Activated CD8-positive, alpha-beta T cell treated with anti-CD3 and anti-CD28 coated beads, Interleukin-2, amount 10 ng/mL, durations not matched to agents 7 days and 5 days (primary cell): ENCODE results near the gene AMPH. TPM values are rescaled to one million over a fixed set of nuclear protein-coding genes. Genes with fewer than 3 reads are reported as not detected.
"Not testable (repeated sequence)": the region's sequence is repeated elsewhere in the genome, so short reads cannot be mapped to it uniquely, and the experiment has no call there.

Source experiments
- ATAC-seq: fragments of 150-1000 bp; cut with Tn5 transposase; one replicate; pipeline ENCODE4 v1.10.0; 2021; ENCODE audit warnings: moderate library complexity
- CTCF ChIA-PET: fragments of 350-600 bp; sonication (Branson Sonifier 250); formaldehyde crosslinking; loops from one replicate; lab custom pipeline; 2021; ENCODE audit warnings: antibody characterized with exemption; lab: Charles Lee
- POLR2A ChIA-PET: fragments of 350-600 bp; sonication (Branson Sonifier 250); formaldehyde crosslinking; loops from one replicate; lab custom pipeline; 2021; ENCODE audit warnings: antibody characterized with exemption; lab: Charles Lee
- DNase-seq: peaks from one replicate; pipeline ENCODE4 v3.0.0-alpha.2; 2020
- H3K27ac Mint-ChIP-seq: one replicate; pipeline ENCODE4 v1.8.0; 2021; ENCODE audit warnings: mild to moderate bottlenecking, mixed read lengths
- H3K27me3 Mint-ChIP-seq: one replicate; pipeline ENCODE4 v1.8.0; 2021; ENCODE audit warnings: low read depth, mixed read lengths
- H3K36me3 Mint-ChIP-seq: one replicate; pipeline ENCODE4 v1.8.0; 2021; ENCODE audit warnings: low read depth, mixed read lengths
- H3K4me1 Mint-ChIP-seq: one replicate; pipeline ENCODE4 v1.8.0; 2021; ENCODE audit warnings: low read depth, mixed read lengths
- H3K4me3 Mint-ChIP-seq: one replicate; pipeline ENCODE4 v1.8.0; 2021; ENCODE audit warnings: mild to moderate bottlenecking, mixed read lengths
- H3K9me3 Mint-ChIP-seq: one replicate; pipeline ENCODE4 v1.8.0; 2022; ENCODE audit warnings: mixed read lengths; ENCODE audit not compliant: insufficient read depth
- total RNA-seq, 2 experiments: library from RNA; stranded (reverse); gene quantifications; one replicate each; pipeline ENCODE4 v1.2.3, GENCODE V29; 2021

The AMPH gene
- total RNA-seq, 2 experiments from 2014 or later: not detected

GRCh38 chr7:38411404-38411803 lies 219.8 kb downstream of the AMPH start:
- H3K27ac Mint-ChIP-seq: no peak overlapping the region
- DNase-seq (no peak), ATAC-seq (no peak)
- H3K27me3 Mint-ChIP-seq: no peaks in the 10 kb centered on the region
- ChIA-PET CTCF (interaction anchor here (1.3 to 2.1 kb wide), 3 partner anchors 12 to 248 kb away, joined by 3 to 15 read pairs (median 3); no protein-coding TSS in a partner anchor), POLR2A (no interaction called here)
- H3K4me1 Mint-ChIP-seq: peaks cover 18% of the 10 kb centered on the region
- no peaks in the 10 kb centered on the region for H3K36me3 Mint-ChIP-seq
- no peaks in the 10 kb centered on the region for H3K9me3 Mint-ChIP-seq
- no peak overlapping the region for H3K4me3 Mint-ChIP-seq

GRCh38 chr7:38410056-38410455 lies 221.1 kb downstream of the AMPH start:
- Mint-ChIP-seq H3K9me3 (no peaks in the 10 kb centered on the region), H3K4me1 (peaks cover 18% of the 10 kb centered on the region), H3K27ac (no peak overlapping the region), H3K4me3 (no peak overlapping the region), H3K36me3 (no peaks in the 10 kb centered on the region), H3K27me3 (no peaks in the 10 kb centered on the region)
- CTCF ChIA-PET: interaction anchor here (1.4 to 2.1 kb wide), 2 partner anchors 11 to 40 kb away, joined by 5 to 15 read pairs (median 12); no protein-coding TSS in a partner anchor
- DNase-seq (no peak), ATAC-seq (no peak)
- POLR2A ChIA-PET: no interaction called here

DNA sequence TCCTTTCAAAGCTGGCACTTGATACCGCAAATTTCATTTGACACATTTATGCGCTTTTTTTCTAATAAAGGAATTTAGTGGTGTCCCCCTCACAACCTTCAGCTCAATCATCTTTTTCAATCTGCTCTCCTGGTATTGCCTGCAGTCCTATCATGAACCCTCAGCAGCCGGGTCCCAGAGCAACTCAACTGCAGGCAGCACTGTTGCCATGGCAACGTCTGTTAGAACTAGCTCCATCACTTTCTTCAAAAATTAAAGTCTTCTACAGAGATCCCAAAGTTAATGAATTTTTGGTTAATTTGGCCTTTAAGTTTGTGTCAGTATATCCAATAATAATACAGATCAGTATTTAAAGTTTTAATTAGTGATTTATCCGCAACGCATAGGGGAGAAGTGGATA lies 221.6 kb downstream of the AMPH start:
- no peaks in the 10 kb centered on the region for H3K36me3 Mint-ChIP-seq
- no peak overlapping the region for H3K27ac Mint-ChIP-seq
- no peaks in the 10 kb centered on the region for H3K9me3 Mint-ChIP-seq
- DNase-seq (no peak), ATAC-seq (no peak)
- POLR2A ChIA-PET: interaction anchor here (1.3 kb wide), 1 partner anchor 10 kb away, joined by 3 read pairs; no protein-coding TSS in a partner anchor
- CTCF ChIA-PET: interaction anchor here (1.0 to 1.7 kb wide), 4 partner anchors 10 to 41 kb away, joined by 3 to 12 read pairs (median 4); no protein-coding TSS in a partner anchor
- no peak overlapping the region for H3K4me3 Mint-ChIP-seq
- H3K4me1 Mint-ChIP-seq: peaks cover 18% of the 10 kb centered on the region
- H3K27me3 Mint-ChIP-seq: no peaks in the 10 kb centered on the region

- H3K36me3 Mint-ChIP-seq: no peaks in the 10 kb centered on the region
Observed at GRCh38 chr7:38398725-38399321, 232.3 kb downstream of the AMPH start.

GRCh38 chr7:38396852-38397251 lies 234.3 kb downstream of the AMPH start:
- peaks cover 11% of the 10 kb centered on the region for H3K27me3 Mint-ChIP-seq
- CTCF ChIA-PET: interaction anchor here (1.0 to 1.6 kb wide), 3 partner anchors 23 to 264 kb away, joined by 3 to 7 read pairs (median 3); no protein-coding TSS in a partner anchor
- H3K36me3 Mint-ChIP-seq: no peaks in the 10 kb centered on the region
- no peaks in the 10 kb centered on the region for H3K9me3 Mint-ChIP-seq
- POLR2A ChIA-PET: interaction anchor here (0.6 kb wide), 1 partner anchor 356 kb away, joined by 3 read pairs; no protein-coding TSS in a partner anchor
- no peak overlapping the region for H3K27ac Mint-ChIP-seq
- DNase-seq (no peak), ATAC-seq (no peak)
- no peaks in the 10 kb centered on the region for H3K4me1 Mint-ChIP-seq
- H3K4me3 Mint-ChIP-seq: no peak overlapping the region

More at GRCh38 chr7:38398725-38399321, 232.3 kb downstream of the AMPH start:
- Mint-ChIP-seq H3K4me3 (no peak overlapping the region), H3K27me3 (peaks cover 11% of the 10 kb centered on the region), H3K27ac (no peak overlapping the region), H3K4me1 (no peaks in the 10 kb centered on the region), H3K9me3 (no peaks in the 10 kb centered on the region)
- ChIA-PET POLR2A (interaction anchor here (1.0 kb wide), 1 partner anchor 10 kb away, joined by 3 read pairs; no protein-coding TSS in a partner anchor), CTCF (interaction anchor here (0.7 to 2.4 kb wide), 28 partner anchors 8 to 357 kb away, joined by 3 to 46 read pairs (median 4); partner anchors contain the start of gene AMPH)
- DNase-seq: peak; percentile 61
- ATAC-seq: peak; percentile 58

DNA sequence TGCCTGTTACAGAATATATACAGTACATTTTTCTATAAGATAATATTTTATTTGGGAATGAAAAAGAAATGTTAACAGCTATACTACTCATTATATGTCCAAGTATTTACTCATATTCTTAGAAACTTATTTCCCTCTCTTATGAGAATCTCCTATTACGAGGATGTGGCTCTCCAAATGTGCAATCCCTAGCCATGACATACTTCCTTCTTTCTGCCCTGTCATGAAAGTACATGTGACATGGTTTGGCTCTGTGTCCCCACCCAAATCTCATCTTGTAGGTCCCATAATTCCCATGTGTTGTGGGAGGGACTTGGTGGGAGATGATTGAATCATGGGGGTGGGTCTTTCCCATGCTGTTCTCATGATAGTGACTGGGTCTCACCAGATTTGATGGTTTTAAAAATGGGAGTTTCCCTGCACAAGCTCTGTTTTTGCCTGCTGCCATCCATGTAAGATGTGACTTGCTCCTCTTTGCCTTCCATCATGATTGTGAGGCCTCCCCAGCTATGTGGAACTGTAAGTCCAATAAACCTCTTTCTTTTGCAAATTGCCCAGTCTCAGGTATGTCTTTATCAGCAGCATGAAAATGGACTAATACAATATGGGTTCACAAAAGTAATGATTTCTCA lies 235.1 kb downstream of the AMPH start:
- ChIA-PET POLR2A (interaction anchor here (0.6 kb wide), 1 partner anchor 357 kb away, joined by 3 read pairs; no protein-coding TSS in a partner anchor), CTCF (interaction anchor here (1.0 to 1.6 kb wide), 3 partner anchors 22 to 264 kb away, joined by 3 to 7 read pairs (median 3); no protein-coding TSS in a partner anchor)
- not testable (repeated sequence) for DNase-seq, H3K27me3 Mint-ChIP-seq, H3K4me1 Mint-ChIP-seq, H3K4me3 Mint-ChIP-seq, H3K27ac Mint-ChIP-seq, H3K9me3 Mint-ChIP-seq, H3K36me3 Mint-ChIP-seq, ATAC-seq

DNA sequence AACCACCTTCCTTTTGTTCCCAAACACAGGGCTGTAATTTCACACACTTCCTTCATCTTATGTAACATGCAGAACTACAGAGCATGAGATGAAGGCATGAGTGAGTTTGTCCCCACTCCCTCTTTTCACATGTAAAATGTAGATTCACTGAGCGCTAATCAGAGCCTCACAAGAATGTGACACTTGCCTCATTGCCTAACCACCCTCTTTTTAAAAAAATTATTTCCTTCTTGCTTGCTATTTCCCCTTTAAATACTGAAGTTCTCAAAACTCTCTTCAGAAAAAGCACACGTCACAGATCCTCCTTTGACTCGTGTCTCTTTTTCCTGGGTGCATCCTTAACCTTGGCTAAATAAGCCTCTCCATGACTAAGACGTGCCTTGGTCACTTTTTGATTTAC lies 236.5 kb downstream of the AMPH start:
- Mint-ChIP-seq H3K4me1 (no peaks in the 10 kb centered on the region), H3K36me3 (no peaks in the 10 kb centered on the region), H3K4me3 (no peak overlapping the region), H3K9me3 (no peaks in the 10 kb centered on the region), H3K27me3 (peaks cover 7% of the 10 kb centered on the region), H3K27ac (no peak overlapping the region)
- ATAC-seq (no peak), DNase-seq (no peak)
- ChIA-PET POLR2A (no interaction called here), CTCF (interaction anchor here (0.9 to 1.5 kb wide), 2 partner anchors 25 to 265 kb away, joined by 4 to 5 read pairs; no protein-coding TSS in a partner anchor)

GRCh38 chr7:38393874-38394273 lies 237.3 kb downstream of the AMPH start:
- POLR2A ChIA-PET: no interaction called here
- Mint-ChIP-seq H3K27ac (no peak overlapping the region), H3K4me3 (no peak overlapping the region), H3K27me3 (peaks cover 2% of the 10 kb centered on the region), H3K36me3 (no peaks in the 10 kb centered on the region), H3K4me1 (no peaks in the 10 kb centered on the region), H3K9me3 (no peaks in the 10 kb centered on the region)
- no peak for DNase-seq
- CTCF ChIA-PET: interaction anchor here (1.5 kb wide), 1 partner anchor 25 kb away, joined by 5 read pairs; no protein-coding TSS in a partner anchor
- no peak for ATAC-seq

DNA sequence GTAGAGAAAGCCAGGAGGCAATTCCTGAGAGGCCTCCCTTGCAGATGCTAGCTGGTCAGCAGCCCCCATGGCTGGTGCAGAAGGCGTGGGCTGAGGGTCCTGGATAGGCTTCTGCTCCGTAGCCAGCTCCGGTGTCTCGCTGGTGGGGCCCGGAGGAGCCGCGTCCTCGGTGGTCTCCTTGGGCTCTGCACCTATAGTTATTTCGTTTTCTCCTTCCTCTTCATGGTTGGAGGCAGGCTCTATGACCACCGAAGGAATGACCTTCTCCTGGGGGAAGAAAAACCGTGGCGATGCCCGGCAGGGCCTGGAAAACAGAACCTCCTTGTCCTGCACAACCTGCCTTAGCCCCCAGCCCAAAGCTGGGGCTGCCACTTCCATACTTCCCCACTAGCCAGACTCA lies 239.4 kb downstream of the AMPH start:
- no peaks in the 10 kb centered on the region for H3K36me3 Mint-ChIP-seq
- H3K27ac Mint-ChIP-seq: no peak overlapping the region
- no peak overlapping the region for H3K4me3 Mint-ChIP-seq
- H3K9me3 Mint-ChIP-seq: no peaks in the 10 kb centered on the region
- ATAC-seq (no peak), DNase-seq (no peak)
- ChIA-PET POLR2A (no interaction called here), CTCF (interaction anchor here (3.6 kb wide), 1 partner anchor 22 kb away, joined by 21 read pairs; no protein-coding TSS in a partner anchor)
- no peaks in the 10 kb centered on the region for H3K4me1 Mint-ChIP-seq
- peaks cover 2% of the 10 kb centered on the region for H3K27me3 Mint-ChIP-seq

GRCh38 chr7:38385682-38386081 lies 245.5 kb downstream of the AMPH start:
- no peaks in the 10 kb centered on the region for H3K4me1 Mint-ChIP-seq
- DNase-seq (no peak), ATAC-seq (no peak)
- H3K36me3 Mint-ChIP-seq: peaks cover 22% of the 10 kb centered on the region
- no peaks in the 10 kb centered on the region for H3K9me3 Mint-ChIP-seq
- H3K27me3 Mint-ChIP-seq: no peaks in the 10 kb centered on the region
- ChIA-PET POLR2A (no interaction called here), CTCF (interaction anchor here (1.2 to 5.9 kb wide), 6 partner anchors 9 to 170 kb away, joined by 3 to 45 read pairs (median 6); no protein-coding TSS in a partner anchor)
- no peak overlapping the region for H3K27ac Mint-ChIP-seq
- H3K4me3 Mint-ChIP-seq: no peak overlapping the region

GRCh38 chr7:38383281-38383680 lies 247.9 kb downstream of the AMPH start:
- Mint-ChIP-seq H3K27me3 (no peaks in the 10 kb centered on the region), H3K4me3 (no peak overlapping the region), H3K4me1 (no peaks in the 10 kb centered on the region), H3K36me3 (peaks cover 41% of the 10 kb centered on the region), H3K27ac (no peak overlapping the region), H3K9me3 (no peaks in the 10 kb centered on the region)
- ChIA-PET CTCF (interaction anchor here (2.4 to 5.9 kb wide), 2 partner anchors 9 to 14 kb away, joined by 9 to 45 read pairs; no protein-coding TSS in a partner anchor), POLR2A (no interaction called here)
- ATAC-seq (no peak), DNase-seq (no peak)
